GM15510 (cell line): ENCODE data around the gene ZBTB21.

Experiments
- POLR2A ChIP-seq: IDR thresholded peaks from 3 replicates; pipeline ENCODE4 v1.6.1; 2011; ENCODE audit warnings: borderline replicate concordance; ENCODE audit not compliant: insufficient read length; ENCODE audit errors: extremely low read depth

ZBTB21 gene

DNA sequence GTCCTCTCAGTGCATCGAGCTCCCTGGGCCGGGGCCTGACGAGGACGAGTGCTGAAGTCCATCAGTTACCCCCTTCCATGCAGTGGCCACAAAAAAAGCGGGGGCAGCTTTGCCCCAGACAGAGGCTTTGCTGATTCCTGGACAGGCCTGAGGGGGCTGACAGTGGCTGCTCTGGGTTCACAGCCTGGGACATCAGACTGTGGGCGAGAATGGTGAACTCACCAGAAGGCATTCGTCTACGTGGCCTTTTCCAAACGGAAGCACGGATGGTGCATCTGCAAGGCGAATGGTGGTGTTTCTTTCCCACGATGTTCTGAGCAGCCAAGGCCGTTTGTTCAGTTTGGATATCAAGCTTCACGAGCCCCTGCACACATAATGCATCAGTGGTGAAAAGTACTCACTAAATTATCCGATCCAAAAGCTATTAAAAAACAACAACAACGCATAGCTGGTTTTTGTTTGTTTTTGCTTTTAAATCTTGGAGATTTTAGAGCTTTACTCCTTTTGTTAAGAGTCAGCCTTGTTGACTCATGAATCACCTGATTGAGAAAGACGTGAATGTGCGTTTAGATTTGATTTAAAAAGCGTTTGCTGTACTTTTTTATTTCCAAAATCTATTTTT lies 6.3 kb upstream of the ZBTB21 start:
- TF ChIP-seq POLR2A, result no peak

DNA sequence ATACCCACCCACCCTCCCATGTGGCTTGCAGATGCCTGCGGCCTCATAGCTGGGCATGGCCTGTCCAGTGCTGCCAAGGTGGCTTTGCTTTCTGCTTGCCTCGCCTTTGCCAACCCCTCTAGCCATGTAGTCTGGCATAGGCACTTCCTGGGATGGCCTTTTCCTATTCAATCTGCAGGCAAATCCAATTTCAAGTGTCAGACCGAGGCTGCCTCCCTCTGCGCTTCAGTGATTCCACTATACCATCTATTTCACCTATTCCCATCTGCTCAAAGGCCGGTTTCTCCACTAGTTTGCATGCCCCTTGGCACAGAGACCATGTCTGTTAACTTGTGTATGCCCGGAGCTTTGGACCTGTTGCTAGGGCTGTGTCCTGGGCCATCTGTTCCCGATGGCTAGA lies 3.8 kb upstream of the ZBTB21 start:
- TF ChIP-seq POLR2A, result no peak

DNA sequence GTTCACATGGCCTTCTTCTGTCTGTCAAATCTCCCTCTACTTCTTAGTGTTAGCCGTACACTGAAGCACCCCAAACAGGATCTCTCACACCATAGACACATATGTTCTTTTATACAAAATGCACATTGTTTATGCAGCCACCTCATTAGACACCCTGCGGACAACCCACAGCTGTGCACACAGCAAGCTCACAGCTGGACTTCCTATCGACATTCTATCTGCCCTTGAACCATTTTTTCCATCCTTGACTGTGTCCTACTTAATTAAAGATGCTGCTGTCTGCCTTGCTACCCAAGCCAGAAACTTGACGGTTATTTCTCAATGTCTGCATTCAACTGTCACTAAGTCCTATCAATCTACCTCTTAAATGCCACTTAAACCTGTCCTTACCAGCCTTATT lies 3.2 kb upstream of the ZBTB21 start:
- TF ChIP-seq POLR2A, result no peak

DNA sequence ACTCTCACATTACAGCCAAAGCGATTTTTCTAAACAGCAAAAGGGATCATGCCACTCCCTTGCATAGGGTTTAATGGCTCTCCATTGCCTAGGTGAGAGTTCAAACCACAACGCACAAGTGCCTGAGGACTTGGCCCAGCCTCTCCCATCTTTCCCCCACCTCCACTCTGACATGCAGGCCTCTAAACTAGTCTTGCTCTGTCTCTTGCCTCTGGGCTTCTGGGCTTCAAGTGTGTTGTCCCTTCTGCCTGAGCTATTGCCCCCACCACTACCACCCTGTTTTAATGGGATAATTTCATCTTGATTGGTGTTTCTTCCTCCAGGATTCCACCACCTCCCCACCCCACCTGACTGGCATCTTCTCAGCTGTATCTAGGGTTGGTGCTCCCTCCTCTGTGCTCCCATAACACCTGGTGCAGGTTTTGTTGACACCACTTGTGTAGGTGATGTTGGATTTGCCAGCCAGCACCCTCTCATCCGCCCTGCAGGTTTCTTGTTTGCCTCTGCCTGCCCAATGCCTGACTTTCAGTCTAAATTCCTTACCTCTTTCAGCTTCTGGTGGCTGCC lies 2.7 kb upstream of the ZBTB21 start:
- no peak for TF ChIP-seq POLR2A

DNA sequence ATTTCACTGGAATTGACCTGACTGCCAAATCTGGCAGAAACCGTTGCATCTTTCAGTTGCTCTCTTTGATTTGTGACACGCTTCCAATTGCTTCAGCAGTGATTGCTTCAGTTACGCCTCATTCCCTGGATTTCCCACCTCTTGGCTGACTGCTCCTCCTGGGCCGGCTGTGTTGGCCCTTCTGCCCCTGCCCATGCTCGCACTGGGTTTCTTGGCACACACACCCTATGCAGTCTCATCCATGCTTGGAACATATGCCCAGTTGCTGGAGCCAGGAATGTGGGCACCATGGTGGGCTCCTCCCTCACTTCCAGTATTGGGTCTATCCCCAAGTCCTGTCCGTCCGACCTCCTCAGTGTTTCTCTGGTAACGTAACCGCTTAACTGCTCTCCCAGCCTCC lies 2.2 kb upstream of the ZBTB21 start:
- TF ChIP-seq POLR2A, result no peak

DNA sequence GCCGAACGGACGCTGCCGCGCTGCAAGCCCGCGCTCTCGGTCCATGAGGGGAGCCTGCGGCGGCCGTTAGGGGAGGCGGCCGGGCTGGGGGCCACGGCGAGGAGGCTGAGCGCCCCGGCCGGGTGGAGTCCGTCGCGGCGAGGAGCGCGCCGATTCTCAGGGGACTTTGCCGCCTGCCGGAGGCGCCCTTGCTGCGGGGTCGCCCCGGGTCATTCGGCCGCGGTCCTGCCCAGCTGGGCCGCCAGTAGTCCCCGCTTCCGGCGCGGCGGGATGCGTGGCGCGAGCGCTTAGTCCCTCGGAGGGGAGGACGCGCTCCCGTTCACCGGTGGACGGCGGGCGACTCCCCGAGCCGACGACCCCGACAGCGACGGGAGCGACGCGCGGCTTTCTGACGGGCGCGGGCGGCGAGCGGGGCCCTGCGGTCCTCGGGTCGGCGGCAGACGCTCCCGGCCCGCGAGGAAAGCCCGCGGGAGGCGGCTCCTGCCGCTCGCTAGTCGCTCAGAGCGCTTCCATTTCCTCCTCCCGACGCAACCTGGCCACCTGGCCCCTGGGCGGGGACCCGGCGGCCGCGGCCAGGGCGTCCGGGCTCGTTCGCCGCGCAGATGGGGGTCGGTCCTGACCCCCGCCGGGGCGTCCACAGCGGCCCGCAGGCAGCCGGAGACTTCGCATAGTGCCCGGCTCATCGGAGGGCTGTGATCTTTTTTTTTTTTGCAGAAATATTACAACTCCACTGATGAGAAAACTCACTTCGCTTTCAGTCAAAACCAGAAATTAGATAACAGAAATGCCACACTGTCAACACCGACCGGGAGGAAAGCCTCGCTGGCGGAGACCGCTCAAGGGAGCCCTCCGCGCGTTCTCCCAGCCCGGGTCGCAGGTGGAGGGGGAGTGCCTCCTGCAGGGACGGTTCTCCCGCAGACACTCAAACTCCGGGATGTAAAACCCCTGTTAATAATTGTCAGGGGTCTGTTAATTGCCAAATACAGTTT lies 641 bp upstream of the ZBTB21 start:
- peak; percentile 78 for TF ChIP-seq POLR2A

DNA sequence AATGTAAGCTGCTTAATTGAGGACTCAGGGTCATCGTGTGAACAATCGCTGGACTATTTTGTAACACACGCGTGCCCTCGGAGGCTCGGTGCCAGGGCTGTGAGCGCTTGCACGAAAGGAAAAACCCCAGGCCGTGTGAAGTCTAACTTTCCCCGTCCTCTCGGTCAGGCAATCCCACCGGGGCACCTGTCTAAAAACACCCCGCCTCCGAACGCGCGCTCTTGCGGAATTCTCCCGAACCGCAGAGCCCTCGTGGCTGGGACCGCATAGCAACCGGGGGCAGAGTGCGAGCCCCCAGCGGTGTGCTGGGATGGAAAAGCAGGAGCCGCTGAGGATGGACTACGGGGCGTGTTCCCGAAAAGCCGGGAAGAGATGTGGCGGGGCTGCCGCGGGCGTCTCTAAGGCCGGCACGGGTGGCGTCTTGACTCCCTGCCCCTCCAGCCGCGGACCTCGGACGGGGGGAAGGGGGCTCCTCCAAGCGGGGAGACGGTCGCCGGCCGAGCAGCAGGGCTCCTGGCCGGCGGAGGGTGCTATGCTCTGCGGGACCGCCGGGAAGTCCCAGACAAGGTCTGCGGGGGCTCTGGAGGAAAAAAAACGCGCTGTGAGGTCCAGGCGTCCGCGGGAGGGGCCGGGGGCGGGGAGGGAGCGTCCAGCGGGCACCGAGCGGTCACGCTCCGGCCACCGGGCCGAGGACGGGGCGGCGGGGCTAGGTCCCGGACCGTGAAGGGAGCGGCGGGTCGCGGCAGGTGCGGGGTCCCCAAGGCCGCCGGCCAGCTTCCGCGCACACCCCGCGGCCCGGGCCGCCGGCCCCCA lies 936 bp downstream of the ZBTB21 start:
- TF ChIP-seq POLR2A, result no peak

DNA sequence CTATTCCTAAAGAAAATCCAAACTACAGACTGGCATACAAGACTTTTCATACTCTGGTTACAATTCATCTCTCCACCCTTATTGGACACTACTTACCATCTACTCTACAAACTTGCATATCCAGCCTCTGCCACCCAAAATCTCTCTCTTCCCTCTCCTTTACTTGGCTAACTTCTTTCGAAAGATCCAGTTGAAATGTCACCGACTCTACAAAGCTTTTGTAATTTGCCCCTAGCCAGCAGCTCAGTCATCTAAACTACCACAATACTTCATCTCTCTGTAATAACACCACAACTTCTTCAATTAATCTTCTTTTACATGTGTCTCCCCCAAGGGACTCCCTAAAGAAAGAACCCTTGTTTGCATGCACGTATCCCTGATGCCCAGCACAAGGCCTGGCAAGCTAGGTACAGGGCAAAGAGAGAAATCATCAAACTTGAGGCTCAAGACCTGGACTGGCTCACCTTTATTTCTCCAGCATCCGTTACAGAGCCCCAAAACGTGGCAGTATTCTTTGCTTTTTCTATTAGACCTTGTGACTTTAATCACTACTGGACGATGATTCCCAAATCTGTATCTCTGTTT lies 2.7 kb downstream of the ZBTB21 start:
- TF ChIP-seq POLR2A, result no peak

DNA sequence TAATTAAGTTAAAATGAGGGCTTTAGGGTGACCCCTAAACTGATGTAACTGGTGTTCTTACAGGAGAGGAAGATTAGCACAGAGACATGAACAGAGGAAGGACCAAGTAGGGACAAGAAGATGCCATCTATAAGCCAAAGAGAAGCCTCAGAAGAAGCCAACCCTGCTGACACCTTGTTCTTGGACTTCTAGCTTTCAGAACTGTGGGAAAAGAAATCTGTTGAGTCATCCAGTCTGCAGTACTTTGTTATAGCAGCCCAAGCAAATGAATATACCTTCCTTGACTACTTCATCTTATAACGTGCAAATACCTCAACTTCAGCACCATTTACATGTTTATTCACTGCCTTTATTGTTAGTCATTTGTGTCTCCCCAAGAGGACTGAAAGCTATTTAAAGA lies 3.4 kb downstream of the ZBTB21 start:
- no peak for TF ChIP-seq POLR2A

DNA sequence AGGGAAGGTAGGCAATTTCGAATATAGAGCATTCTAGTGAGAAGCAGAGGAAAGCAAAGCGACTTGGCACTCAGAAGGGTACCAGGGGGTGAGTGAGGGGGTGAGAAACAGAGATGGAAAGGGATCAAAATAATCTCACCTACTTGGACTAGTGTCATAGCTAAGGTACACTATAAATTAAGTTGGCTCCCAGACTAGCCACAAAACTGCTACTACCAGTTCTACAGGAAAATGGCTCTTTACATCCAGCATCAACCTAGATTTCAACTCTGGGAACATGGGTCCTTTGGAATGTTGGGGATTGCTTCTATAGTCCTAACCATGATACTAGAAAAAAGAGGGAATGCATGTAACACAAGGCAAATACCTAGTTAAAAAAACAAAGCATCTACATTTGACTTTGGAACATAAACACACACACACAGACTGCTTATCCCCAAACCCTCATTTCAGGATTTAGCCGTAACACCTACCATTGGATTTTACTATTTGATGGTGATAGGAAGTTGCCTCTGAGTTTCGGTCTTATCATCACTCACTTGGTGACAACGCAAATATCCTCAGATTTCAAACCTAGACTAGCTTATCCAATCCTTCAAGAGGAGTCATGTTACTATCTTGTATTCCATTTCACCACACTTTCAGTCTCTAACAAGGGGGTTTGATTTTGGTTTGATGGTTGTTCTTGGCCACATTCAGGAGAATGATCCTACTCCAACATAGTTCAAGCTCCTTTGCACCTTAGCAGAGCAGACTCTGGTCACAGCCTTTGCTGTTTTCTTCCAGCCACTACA lies 5.6 kb downstream of the ZBTB21 start:
- no peak for TF ChIP-seq POLR2A

DNA sequence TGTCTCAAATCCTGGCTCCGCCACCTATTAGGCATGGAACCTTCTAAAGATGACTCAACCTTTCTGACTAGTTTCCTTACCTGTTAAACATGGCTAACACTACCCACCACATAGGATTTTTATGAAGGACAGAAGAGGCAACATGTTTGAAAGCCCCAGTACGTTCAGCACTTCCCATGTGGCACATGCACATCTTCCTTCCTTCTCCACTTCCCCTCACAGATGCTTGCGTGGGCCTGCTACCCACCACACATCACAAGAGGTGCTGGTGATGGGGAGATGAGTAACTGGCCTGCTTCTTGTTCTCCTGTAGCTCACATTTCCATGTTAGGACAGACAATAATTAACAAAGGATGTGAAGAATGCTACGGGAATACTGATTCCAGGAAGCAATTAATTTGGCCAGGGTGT lies 7.1 kb downstream of the ZBTB21 start:
- no peak for TF ChIP-seq POLR2A

DNA sequence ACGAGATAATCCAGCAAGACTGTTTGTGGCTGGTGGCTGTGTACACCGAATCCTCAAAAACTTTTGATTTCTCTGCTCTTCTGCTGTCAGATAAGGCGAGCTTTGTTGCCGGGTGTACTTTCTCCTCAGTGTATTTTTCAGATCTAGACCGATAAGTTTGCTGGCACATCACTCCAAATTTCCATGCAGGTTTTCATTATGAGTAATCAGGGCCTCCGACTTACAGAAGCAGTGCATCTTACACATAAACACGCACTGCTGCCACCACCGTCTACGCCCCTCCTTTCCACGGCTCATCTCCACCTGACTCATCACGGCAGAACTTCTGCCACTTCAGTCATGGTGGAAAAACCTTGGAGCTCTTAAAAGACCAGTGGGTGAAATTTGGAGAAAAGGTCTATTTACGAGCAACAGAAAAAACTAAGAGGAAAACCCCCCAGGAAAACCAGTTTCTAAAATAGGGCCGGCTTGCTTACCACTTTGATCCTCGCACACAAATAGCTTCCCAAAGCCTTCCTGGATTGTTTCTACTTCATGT lies 7.7 kb downstream of the ZBTB21 start:
- no peak for TF ChIP-seq POLR2A

DNA sequence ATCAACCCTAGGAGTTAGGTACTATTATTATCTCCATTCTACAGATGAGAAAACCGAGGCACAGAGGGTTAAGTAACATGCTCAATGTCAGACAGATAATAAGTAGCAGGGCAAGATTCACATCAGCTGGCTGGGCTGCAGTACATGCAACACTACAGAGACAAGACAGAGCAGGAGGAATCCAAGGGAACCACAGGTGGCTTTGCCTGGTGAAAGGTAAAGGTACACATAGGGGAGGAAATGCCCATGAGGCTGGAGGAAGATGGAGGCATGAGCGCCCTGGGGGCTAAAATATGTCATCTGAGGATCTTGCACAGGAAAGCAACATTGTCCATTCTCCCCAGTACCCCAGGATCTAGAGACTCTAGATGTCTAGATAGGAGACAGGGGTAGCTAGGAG lies 8.4 kb downstream of the ZBTB21 start:
- TF ChIP-seq POLR2A, result no peak

DNA sequence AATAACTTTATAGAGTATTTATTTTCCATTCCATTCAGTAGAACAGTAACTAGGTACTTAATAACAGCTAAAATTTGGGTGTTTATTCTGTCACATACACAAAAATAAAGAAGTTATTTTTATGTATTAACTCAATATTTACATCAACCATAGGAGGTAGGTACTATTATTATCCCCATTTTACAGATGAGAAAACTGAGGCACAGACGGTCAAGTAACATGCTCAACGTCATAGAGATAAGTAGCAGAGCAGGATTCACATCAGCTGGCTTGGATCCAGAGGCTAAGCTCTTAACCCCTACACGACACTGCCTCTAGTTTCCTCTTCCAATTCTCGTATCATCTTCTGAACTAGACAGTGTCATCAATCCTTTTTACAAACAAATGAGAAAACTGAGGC lies 9.3 kb downstream of the ZBTB21 start:
- TF ChIP-seq POLR2A, result no peak

DNA sequence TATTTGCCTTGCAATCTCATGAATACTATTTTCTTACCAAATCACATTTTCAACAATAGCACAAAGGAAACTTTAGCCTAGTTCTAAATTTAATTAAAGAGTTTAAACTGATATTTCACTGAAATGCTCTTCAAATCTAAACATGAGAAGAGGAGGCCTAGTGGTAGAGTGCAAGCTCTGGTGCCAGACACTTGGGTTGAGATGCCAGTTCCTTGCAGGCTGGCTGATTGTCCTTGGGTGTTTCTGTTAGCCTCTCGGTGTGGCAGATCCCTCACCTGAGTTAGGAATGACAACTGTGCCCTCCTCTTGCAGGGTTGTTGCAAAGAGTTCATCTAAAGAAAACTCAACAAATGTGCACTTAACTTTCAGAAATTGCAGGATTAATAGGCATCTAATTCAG lies 12.5 kb downstream of the ZBTB21 start:
- TF ChIP-seq POLR2A, result no peak
